ENCODE results near the gene PPP1R3C. TPM values are rescaled to one million over a fixed set of nuclear protein-coding genes. Genes with fewer than 3 reads are reported as not detected.

Gene PPP1R3C
- total RNA-seq, 1 donor from 2014 or later = 6.4 TPM

DNA sequence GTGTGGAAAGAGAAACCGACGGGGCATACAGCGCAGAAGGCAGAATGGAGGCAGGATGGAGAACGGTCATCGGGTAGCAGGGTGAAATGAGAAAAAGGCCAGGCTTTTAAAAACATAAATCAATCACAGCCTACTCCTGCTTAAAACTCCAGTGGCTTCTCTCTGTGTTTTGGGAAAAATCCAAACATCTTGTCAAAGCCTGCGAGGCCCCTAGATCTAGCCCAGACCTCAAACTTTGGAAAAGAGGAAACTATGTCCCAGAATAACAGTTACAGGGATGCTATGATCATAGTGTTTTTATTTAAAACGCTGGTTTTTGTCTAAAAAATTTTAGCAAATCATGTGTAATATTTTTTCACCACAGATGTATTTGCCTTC lies 41.1 kb downstream of the PPP1R3C start:
- Histone ChIP-seq H3K27ac (no peak overlapping the region), H3K79me2 (ENCODE audit: low read depth) (no peaks in the 10 kb centered on the region), H4K20me1 (ENCODE audit: low read depth) (no peaks in the 10 kb centered on the region), H3K9ac (no peak overlapping the region), H3K4me1 (no peaks in the 10 kb centered on the region), H2AFZ (replicated peaks) (no peak overlapping the region), H3K4me2 (no peak overlapping the region), H3F3A (ENCODE audit: low read depth) (no peaks in the 10 kb centered on the region), H3K36me3 (no peaks in the 10 kb centered on the region), H3K4me3 (no peak overlapping the region), H3K9me3 (ENCODE audit: low read depth) (no peaks in the 10 kb centered on the region), H3K27me3 (no peaks in the 10 kb centered on the region)
- Mint-ChIP-seq H3K9me3 (no peaks in the 10 kb centered on the region), H3K4me3 (no peak overlapping the region), H3K27me3 (ENCODE audit: insufficient read depth, low read depth) (peaks cover 2% of the 10 kb centered on the region), H3K36me3 (no peaks in the 10 kb centered on the region), H3K4me1 (no peaks in the 10 kb centered on the region), H3K27ac (no peak overlapping the region)
- TF ChIP-seq, protein P1, sequence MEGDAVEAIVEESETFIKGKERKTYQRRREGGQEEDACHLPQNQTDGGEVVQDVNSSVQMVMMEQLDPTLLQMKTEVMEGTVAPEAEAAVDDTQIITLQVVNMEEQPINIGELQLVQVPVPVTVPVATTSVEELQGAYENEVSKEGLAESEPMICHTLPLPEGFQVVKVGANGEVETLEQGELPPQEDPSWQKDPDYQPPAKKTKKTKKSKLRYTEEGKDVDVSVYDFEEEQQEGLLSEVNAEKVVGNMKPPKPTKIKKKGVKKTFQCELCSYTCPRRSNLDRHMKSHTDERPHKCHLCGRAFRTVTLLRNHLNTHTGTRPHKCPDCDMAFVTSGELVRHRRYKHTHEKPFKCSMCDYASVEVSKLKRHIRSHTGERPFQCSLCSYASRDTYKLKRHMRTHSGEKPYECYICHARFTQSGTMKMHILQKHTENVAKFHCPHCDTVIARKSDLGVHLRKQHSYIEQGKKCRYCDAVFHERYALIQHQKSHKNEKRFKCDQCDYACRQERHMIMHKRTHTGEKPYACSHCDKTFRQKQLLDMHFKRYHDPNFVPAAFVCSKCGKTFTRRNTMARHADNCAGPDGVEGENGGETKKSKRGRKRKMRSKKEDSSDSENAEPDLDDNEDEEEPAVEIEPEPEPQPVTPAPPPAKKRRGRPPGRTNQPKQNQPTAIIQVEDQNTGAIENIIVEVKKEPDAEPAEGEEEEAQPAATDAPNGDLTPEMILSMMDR (IDR thresholded peaks at IDR 0.05) = no peak
- TF ChIP-seq EZH2phosphoT487 (IDR thresholded peaks at IDR 0.05) (no peak), EZH2 (IDR thresholded peaks at IDR 0.05) (no peak)
- DNase-seq (ENCODE audit: low spot score) = no peak

GRCh38 chr10:91590904-91591796 lies 41.7 kb downstream of the PPP1R3C start:
- Mint-ChIP-seq H3K36me3 (no peaks in the 10 kb centered on the region), H3K4me1 (no peaks in the 10 kb centered on the region), H3K4me3 (no peak overlapping the region), H3K27me3 (ENCODE audit: insufficient read depth, low read depth) (peaks cover 2% of the 10 kb centered on the region), H3K9me3 (no peaks in the 10 kb centered on the region), H3K27ac (no peak overlapping the region)
- Histone ChIP-seq H3F3A (ENCODE audit: low read depth) (no peaks in the 10 kb centered on the region), H3K36me3 (no peaks in the 10 kb centered on the region), H3K4me2 (no peak overlapping the region), H3K27me3 (no peaks in the 10 kb centered on the region), H4K20me1 (ENCODE audit: low read depth) (no peaks in the 10 kb centered on the region), H3K79me2 (ENCODE audit: low read depth) (no peaks in the 10 kb centered on the region), H3K9me3 (ENCODE audit: low read depth) (no peaks in the 10 kb centered on the region), H2AFZ (replicated peaks) (no peak overlapping the region), H3K4me1 (no peaks in the 10 kb centered on the region), H3K4me3 (no peak overlapping the region), H3K27ac (no peak overlapping the region), H3K9ac (no peak overlapping the region)
- TF ChIP-seq, protein P1 (IDR thresholded peaks at IDR 0.05) = no peak
- TF ChIP-seq EZH2 (IDR thresholded peaks at IDR 0.05) (no peak), EZH2phosphoT487 (IDR thresholded peaks at IDR 0.05) (no peak)
- DNase-seq (ENCODE audit: low spot score) = no peak

DNA sequence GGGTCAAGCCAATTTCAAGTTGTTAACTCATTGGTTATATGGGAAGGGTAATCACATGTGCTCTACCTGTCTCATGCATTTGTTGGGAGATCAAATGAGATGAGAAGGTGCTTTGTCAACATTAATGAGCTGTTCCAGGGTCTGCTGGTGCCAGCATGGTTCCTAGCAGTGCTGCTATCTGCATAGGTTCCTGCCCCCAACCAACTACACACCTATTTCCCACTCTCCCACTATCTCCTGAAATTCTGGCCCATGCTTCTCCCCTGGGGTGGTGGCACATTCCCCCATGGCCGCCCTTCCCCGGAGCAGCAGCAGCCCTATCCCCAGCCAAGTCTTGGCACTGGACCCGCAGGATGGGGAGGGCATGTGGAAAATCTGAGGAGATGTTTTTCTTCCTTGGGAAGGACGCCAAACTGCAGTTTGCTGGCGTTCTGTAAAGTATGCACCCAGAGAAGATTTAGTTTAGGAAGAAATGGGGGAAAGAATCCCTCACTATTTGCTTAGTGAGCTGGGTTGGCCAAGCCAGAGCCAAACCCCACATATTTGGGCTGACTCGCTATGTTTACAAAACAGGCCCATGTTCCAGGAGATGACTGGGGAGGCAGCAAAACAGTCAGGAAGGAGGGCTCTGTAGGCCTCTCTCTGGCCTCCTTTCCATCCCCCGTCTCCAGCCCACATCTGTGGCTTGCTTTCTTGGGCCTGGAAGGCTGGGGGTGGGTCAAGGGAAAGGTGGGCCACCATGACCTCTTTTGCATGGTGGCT lies 42.5 kb downstream of the PPP1R3C start:
- Histone ChIP-seq H3K9ac (no peak overlapping the region), H3K4me2 (no peak overlapping the region), H4K20me1 (ENCODE audit: low read depth) (no peaks in the 10 kb centered on the region), H3K36me3 (no peaks in the 10 kb centered on the region), H3K27me3 (no peaks in the 10 kb centered on the region), H3F3A (ENCODE audit: low read depth) (no peaks in the 10 kb centered on the region), H3K27ac (no peak overlapping the region), H2AFZ (replicated peaks) (no peak overlapping the region), H3K79me2 (ENCODE audit: low read depth) (no peaks in the 10 kb centered on the region), H3K4me3 (no peak overlapping the region), H3K4me1 (no peaks in the 10 kb centered on the region), H3K9me3 (ENCODE audit: low read depth) (no peaks in the 10 kb centered on the region)
- DNase-seq (ENCODE audit: low spot score) = no peak
- H3K4me3 Mint-ChIP-seq = no peak overlapping the region
- H3K36me3 Mint-ChIP-seq = no peaks in the 10 kb centered on the region
- TF ChIP-seq EZH2 (IDR thresholded peaks at IDR 0.05) (no peak), EZH2phosphoT487 (IDR thresholded peaks at IDR 0.05) (no peak)
- TF ChIP-seq, protein P1 (IDR thresholded peaks at IDR 0.05) = no peak
- no peaks in the 10 kb centered on the region for H3K4me1 Mint-ChIP-seq
- peaks cover 2% of the 10 kb centered on the region for H3K27me3 Mint-ChIP-seq (ENCODE audit: insufficient read depth, low read depth)
- H3K27ac Mint-ChIP-seq = no peak overlapping the region
- no peaks in the 10 kb centered on the region for H3K9me3 Mint-ChIP-seq
